ENCODE results near the gene CACNA1E.

Gene CACNA1E

DNA sequence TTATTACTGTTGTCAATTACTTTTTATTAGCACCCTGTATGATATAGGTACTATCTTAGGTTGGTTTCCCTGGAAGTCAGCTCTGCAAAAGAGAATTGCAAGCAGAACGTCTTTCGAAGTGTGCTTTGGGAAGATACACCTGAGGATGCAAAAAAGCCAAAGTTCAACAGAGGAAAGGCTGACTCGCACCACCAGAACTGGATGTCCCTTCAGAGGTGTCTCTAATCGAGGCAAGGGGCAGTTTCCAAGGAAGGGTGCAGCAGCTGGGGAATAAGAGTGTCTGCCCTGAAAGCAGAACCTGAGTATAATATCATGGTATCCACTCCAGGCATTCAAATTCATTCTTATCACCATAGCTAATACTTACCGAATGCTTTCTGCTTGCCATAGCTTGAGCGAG lies 149.6 kb downstream of the CACNA1E start:
- H3K27ac Mint-ChIP-seq: no peak overlapping the region
- H3K4me1 Mint-ChIP-seq (ENCODE audit: low read depth): no peaks in the 10 kb centered on the region
- no peaks in the 10 kb centered on the region for H3K9me3 Mint-ChIP-seq
- H3K36me3 Mint-ChIP-seq (ENCODE audit: low read depth): no peaks in the 10 kb centered on the region
- H3K4me3 Mint-ChIP-seq: no peak overlapping the region
- H3K27me3 Mint-ChIP-seq (ENCODE audit: low read depth): peaks cover 12% of the 10 kb centered on the region

DNA sequence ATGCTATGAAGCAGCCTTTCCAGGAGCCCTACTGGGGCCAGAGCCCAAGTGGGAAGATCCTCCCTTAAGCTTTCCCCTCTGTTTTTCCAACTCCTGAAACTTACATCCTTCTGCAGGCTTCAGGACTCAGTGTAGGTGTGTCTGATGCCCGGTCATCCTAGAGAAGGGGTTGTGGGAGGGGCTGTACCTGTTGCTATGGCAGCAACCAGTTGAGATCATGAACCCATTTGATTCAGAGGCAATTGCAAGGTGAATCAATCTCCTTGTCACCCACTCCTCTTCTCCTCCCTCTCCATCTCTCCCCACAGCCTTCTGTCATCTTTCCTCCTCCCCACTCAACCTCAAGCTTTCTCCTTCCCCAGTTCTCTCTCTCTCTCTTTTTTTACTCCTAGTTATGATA lies 151.8 kb downstream of the CACNA1E start:
- H3K27ac Mint-ChIP-seq: no peak overlapping the region
- peaks cover 11% of the 10 kb centered on the region for H3K27me3 Mint-ChIP-seq (ENCODE audit: low read depth)
- H3K4me1 Mint-ChIP-seq (ENCODE audit: low read depth): no peaks in the 10 kb centered on the region
- H3K4me3 Mint-ChIP-seq: no peak overlapping the region
- H3K36me3 Mint-ChIP-seq (ENCODE audit: low read depth): no peaks in the 10 kb centered on the region
- no peaks in the 10 kb centered on the region for H3K9me3 Mint-ChIP-seq

DNA sequence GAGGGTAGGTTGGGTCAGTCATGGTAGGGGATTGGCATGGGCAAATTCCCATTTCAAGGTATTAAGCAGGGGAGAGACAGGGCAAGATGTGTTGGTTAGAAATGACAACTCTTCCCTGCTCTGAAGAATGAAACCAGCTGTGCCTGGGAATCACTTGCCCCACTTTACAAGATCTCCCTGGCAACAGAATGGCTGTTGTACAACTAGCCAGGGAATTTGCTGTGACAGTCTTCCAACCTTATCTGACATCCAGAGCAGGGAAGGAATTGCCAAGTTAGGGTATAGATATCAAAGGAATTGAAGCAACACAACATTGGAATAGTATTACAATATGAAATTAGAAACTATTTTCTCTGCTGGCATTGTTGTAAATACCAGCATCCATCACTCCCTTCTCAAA lies 154.7 kb downstream of the CACNA1E start:
- no peak overlapping the region for H3K27ac Mint-ChIP-seq
- H3K4me1 Mint-ChIP-seq (ENCODE audit: low read depth): no peaks in the 10 kb centered on the region
- H3K4me3 Mint-ChIP-seq: no peak overlapping the region
- H3K36me3 Mint-ChIP-seq (ENCODE audit: low read depth): no peaks in the 10 kb centered on the region
- no peaks in the 10 kb centered on the region for H3K9me3 Mint-ChIP-seq
- peaks cover 11% of the 10 kb centered on the region for H3K27me3 Mint-ChIP-seq (ENCODE audit: low read depth)

DNA sequence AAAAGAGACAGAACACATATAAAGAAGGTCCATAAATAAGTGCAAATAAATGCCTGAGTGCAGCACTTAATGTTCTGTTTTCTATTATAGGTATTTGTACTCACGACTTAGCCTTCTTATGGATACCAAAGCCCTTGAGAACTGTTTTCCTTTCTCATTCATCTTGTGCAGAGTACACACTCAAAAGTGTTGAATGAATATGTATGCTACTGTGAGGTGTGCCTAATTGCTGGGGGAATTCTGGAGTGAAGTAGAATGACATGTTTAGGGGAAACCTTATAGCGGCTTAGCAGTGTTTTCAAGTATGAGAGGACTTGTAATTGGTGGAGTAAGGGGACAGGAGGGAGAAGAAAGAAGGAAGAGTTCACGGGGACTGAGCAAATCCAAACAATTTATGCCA lies 157.6 kb downstream of the CACNA1E start:
- H3K36me3 Mint-ChIP-seq (ENCODE audit: low read depth): no peaks in the 10 kb centered on the region
- peaks cover 11% of the 10 kb centered on the region for H3K27me3 Mint-ChIP-seq (ENCODE audit: low read depth)
- H3K4me3 Mint-ChIP-seq: no peak overlapping the region
- no peaks in the 10 kb centered on the region for H3K9me3 Mint-ChIP-seq
- no peak overlapping the region for H3K27ac Mint-ChIP-seq
- no peaks in the 10 kb centered on the region for H3K4me1 Mint-ChIP-seq (ENCODE audit: low read depth)

DNA sequence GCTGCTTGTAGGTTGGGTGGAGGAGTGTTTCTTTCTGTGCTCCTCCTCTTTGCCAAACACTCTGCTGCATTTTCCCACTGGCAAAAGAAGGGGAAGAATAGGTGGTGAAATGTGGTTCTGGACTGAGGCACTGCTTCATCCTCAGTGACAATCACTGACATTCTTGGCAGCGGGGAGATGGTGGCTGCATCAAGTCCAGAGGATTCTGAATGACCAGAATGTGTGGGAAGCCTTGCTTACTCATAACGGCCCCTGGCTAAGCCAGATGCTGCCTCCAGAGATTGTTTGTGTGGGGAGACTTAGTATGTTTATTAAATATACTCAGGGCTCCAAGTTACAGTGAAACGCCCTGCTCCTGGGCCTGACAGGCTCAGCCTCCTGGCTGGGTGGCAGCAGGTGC lies 160.3 kb downstream of the CACNA1E start:
- Mint-ChIP-seq H3K36me3 (ENCODE audit: low read depth) (no peaks in the 10 kb centered on the region), H3K9me3 (no peaks in the 10 kb centered on the region), H3K27me3 (ENCODE audit: low read depth) (peaks cover 10% of the 10 kb centered on the region), H3K4me3 (no peak overlapping the region), H3K27ac (no peak overlapping the region), H3K4me1 (ENCODE audit: low read depth) (no peaks in the 10 kb centered on the region)

DNA sequence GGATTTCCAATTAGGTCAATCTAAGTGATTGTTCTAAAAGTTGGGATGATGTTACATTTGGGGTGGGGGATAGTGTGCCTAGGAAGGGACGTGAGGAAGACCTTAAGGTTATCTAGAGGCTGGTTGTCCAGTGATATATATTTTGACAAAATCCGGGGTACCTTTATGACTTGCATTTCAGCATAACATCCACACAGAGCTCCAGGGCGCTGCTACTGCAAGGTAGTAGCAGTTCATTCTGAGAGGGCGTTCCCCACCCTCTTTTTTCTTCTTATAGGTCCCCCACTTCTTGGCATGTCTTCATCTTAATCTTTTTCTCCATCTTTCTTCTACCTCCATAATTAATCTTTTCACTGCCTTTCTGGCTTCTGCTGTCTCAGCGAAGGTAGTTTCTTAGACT lies 161.9 kb downstream of the CACNA1E start:
- Mint-ChIP-seq H3K36me3 (ENCODE audit: low read depth) (no peaks in the 10 kb centered on the region), H3K4me1 (ENCODE audit: low read depth) (no peaks in the 10 kb centered on the region), H3K9me3 (no peaks in the 10 kb centered on the region), H3K27me3 (ENCODE audit: low read depth) (peaks cover 6% of the 10 kb centered on the region), H3K4me3 (no peak overlapping the region), H3K27ac (no peak overlapping the region)

DNA sequence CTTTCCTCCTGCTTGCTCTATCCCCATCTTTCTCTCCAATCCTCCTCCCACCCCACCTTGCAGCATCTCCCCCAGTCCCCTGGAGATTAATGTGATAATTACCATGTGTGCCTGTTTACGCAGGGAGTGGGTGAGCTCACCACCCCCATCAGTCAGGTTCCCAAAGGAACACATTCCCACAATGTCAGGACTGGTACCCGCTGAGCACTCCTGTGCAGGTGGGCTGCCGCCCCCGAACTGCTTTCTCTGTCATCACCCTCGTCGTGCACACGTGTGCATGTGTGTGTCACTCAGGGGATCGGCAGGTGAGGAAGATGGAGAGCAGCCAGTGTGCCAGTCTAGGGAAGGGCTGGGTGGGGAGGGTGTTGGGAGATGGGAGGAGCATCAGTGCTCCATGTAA lies 163.4 kb downstream of the CACNA1E start:
- Mint-ChIP-seq H3K36me3 (ENCODE audit: low read depth) (no peaks in the 10 kb centered on the region), H3K4me1 (ENCODE audit: low read depth) (no peaks in the 10 kb centered on the region), H3K27ac (no peak overlapping the region), H3K27me3 (ENCODE audit: low read depth) (peaks cover 6% of the 10 kb centered on the region), H3K9me3 (no peaks in the 10 kb centered on the region), H3K4me3 (no peak overlapping the region)

DNA sequence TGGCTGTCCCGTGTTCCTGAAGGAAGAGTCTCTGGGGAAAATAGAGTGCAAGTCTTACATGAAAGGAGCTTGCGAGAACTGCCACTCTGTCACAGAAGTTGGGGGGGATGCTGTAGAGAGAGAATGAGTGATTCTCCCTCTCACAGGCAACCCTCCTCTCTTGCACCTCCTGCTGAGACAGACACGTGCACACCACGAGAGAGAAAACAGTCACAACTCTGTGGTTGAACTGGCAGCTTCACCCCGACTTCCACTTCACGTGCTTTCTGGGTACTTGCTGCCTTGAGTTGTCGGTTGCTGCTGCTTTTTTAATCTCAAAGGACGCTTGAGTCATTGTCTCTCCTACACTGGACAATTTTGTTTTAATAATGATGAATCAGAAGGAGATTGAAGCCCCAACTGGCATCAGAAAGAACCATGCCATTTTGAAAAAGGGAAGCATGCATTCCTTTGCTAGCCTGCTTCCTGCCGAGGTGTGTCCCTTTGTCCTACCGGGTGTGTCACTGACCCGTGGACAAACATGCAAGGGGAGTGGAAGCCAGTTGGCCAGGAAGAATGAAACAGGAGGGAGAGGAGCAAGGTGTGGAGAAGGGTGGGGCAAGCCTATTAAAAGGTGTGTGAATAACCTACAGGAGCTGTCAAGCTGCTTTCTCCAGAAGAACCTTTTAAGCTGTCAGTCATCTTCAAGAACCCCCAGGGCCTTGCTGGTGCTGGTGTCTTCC lies 164.2 kb downstream of the CACNA1E start:
- Mint-ChIP-seq H3K9me3 (no peaks in the 10 kb centered on the region), H3K27me3 (ENCODE audit: low read depth) (peaks cover 6% of the 10 kb centered on the region)

DNA sequence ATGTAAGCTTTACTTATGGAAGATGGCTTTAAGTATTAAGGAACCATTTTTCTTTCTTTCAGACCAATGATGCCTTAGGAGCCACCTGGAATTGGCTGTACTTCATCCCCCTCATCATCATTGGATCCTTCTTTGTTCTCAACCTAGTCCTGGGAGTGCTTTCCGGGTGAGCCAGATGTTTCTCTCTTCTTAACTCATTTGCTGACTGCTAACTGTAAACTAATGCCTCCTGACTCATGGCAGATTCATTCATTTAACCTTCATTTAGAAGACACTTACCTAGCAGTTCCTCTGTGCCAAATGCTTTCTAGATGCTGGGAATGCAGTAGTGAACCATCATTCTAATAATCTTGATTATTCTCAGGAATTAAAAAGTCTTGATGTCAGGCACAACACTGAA lies 168.0 kb downstream of the CACNA1E start:
- Mint-ChIP-seq H3K4me3 (no peak overlapping the region), H3K27ac (no peak overlapping the region), H3K27me3 (ENCODE audit: low read depth) (peaks cover 6% of the 10 kb centered on the region), H3K36me3 (ENCODE audit: low read depth) (no peaks in the 10 kb centered on the region), H3K4me1 (ENCODE audit: low read depth) (no peaks in the 10 kb centered on the region), H3K9me3 (no peaks in the 10 kb centered on the region)

More for the DNA sequence above, 164.2 kb downstream of the CACNA1E start:
- Mint-ChIP-seq H3K4me3 (no peak overlapping the region), H3K36me3 (ENCODE audit: low read depth) (no peaks in the 10 kb centered on the region), H3K27ac (no peak overlapping the region), H3K4me1 (ENCODE audit: low read depth) (no peaks in the 10 kb centered on the region)

DNA sequence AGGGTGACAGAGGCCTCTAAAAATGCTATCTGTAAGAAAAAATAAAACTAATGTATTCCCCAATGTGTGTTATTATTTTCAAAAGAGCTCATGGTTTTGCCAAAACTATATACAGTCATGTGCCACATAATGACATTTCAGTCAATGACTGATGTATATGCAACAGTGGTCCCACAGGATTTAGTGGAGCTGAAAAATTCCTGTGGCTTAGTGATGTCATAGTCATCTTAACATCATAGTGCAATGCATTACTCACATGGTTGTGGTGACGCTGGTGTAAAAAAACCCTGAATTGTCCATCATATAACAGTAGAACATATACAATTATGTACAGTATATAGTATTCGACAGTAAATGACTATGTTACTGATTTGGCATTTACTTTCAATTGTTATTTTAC lies 172.4 kb downstream of the CACNA1E start:
- no peaks in the 10 kb centered on the region for H3K27me3 Mint-ChIP-seq (ENCODE audit: low read depth)
- H3K27ac Mint-ChIP-seq: no peak overlapping the region
- no peak overlapping the region for H3K4me3 Mint-ChIP-seq
- no peaks in the 10 kb centered on the region for H3K4me1 Mint-ChIP-seq (ENCODE audit: low read depth)
- no peaks in the 10 kb centered on the region for H3K9me3 Mint-ChIP-seq
- no peaks in the 10 kb centered on the region for H3K36me3 Mint-ChIP-seq (ENCODE audit: low read depth)

DNA sequence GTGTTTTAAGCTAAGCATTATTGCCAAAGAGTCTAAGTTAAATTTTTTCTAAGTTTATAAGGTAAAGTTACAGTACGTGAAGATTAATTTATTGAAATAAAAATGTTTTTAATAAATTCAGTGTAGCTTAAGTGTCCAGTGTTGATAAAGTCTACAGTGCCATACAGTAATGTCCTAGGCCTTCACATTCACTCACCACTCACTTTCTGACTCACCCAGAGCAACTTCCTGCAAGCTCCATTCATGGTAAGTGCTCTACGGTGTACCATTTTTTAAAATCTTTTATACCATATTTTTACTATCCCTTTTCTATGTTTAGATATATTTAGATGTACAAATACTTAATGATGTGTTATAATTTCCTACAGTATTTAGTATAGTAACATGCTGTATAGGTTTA lies 173.2 kb downstream of the CACNA1E start:
- no peaks in the 10 kb centered on the region for H3K27me3 Mint-ChIP-seq (ENCODE audit: low read depth)
- no peak overlapping the region for H3K4me3 Mint-ChIP-seq
- no peaks in the 10 kb centered on the region for H3K4me1 Mint-ChIP-seq (ENCODE audit: low read depth)
- no peaks in the 10 kb centered on the region for H3K36me3 Mint-ChIP-seq (ENCODE audit: low read depth)
- H3K9me3 Mint-ChIP-seq: no peaks in the 10 kb centered on the region
- no peak overlapping the region for H3K27ac Mint-ChIP-seq

DNA sequence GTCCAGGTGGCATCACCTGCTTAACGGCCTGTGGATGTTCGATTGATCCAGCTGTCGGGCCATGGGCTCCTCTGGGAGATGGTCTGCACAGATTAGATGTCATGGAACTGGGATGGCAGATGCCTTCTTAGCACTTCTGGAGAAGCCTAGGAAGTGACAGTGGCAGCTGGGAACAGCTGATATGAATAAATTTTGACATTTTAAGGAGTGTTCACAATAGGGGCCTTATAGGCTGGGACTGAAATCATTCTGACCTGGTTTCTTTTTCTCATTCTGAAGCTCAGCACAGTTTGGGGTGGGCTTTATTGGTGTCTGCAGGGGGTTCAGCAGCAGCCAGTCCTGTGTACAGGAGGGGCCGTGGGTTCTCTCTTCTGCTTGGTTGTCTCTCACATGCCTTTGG lies 175.3 kb downstream of the CACNA1E start:
- H3K4me3 Mint-ChIP-seq: no peak overlapping the region
- no peaks in the 10 kb centered on the region for H3K4me1 Mint-ChIP-seq (ENCODE audit: low read depth)

DNA sequence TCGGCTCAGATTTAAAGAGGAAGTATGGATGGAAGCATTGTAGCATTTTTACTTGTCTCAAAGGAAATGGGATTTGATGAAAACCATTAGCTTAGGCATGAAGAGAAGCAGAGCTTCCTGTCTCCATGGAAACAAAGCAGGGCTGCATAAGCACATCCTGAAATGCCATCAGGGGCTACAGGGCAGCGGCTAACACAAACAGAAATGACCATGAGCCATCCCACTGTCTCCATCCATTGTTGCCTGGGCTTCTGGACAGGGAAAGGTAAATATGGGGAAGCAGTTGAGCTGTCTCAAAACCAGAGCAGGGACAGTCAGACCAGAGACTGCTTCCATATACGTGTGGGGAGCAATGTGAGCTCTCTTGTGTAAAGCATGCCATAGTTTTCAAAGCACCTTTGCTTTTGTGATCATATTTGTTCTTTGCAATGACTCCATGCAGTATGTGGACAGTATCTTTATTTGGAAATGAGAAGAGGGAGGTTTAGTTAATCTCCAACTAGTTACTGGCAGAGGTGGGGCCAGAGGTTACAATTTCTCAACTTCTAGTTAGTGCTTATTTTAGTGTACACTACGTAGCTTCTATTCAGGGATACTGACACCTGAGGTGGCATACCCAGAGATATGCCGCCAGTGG lies 176.1 kb downstream of the CACNA1E start:
- no peak overlapping the region for H3K4me3 Mint-ChIP-seq
- peaks cover 5% of the 10 kb centered on the region for H3K27me3 Mint-ChIP-seq (ENCODE audit: low read depth)
- H3K27ac Mint-ChIP-seq: no peak overlapping the region
- no peaks in the 10 kb centered on the region for H3K9me3 Mint-ChIP-seq
- H3K4me1 Mint-ChIP-seq (ENCODE audit: low read depth): no peaks in the 10 kb centered on the region
- no peaks in the 10 kb centered on the region for H3K36me3 Mint-ChIP-seq (ENCODE audit: low read depth)

More for the DNA sequence above, 175.3 kb downstream of the CACNA1E start:
- Mint-ChIP-seq H3K27ac (no peak overlapping the region), H3K9me3 (no peaks in the 10 kb centered on the region), H3K36me3 (ENCODE audit: low read depth) (no peaks in the 10 kb centered on the region), H3K27me3 (ENCODE audit: low read depth) (peaks cover 3% of the 10 kb centered on the region)

DNA sequence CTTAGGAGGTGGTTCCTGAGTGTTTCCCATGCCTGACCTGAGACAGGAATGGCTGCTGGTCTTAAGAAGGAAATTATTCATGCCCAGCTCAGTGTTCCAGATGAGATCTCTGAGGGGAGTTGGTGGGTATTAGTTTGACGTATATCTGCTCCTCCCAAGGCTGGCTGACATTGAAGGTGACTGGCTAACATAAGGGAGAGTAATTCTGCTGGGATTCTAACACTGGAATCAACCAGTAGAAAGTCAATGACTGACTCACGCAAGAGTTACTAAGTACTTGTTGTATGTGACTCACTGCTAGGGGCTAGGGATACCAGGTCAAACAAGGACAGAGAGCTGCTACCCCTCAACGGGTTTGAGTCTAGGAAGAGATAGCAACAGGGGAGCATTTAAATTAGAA lies 177.3 kb downstream of the CACNA1E start:
- Mint-ChIP-seq H3K27me3 (ENCODE audit: low read depth) (peaks cover 7% of the 10 kb centered on the region), H3K4me3 (no peak overlapping the region), H3K27ac (no peak overlapping the region), H3K9me3 (no peaks in the 10 kb centered on the region), H3K4me1 (ENCODE audit: low read depth) (no peaks in the 10 kb centered on the region), H3K36me3 (ENCODE audit: low read depth) (no peaks in the 10 kb centered on the region)

DNA sequence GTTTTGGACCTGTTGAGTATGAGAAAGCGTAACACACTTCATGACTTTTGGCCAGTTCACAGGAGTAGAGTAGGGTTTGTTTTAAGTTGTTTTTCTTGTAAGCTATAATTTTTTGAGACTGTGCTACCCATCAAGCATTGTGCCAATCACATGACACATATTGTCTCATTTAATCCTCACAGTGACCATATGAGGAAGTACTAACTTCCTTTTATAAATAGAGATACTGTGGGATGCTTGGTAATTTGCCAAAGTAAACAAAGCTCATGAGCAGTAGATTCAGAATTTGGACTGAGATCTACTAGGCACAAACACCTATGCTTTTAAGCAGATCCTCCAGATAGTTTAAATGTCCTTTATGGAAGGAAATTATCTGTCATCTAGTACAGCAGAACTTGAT lies 178.3 kb downstream of the CACNA1E start:
- H3K4me1 Mint-ChIP-seq (ENCODE audit: low read depth): no peaks in the 10 kb centered on the region
- H3K4me3 Mint-ChIP-seq: no peak overlapping the region
- H3K36me3 Mint-ChIP-seq (ENCODE audit: low read depth): no peaks in the 10 kb centered on the region
- no peaks in the 10 kb centered on the region for H3K9me3 Mint-ChIP-seq
- H3K27ac Mint-ChIP-seq: no peak overlapping the region
- peaks cover 7% of the 10 kb centered on the region for H3K27me3 Mint-ChIP-seq (ENCODE audit: low read depth)

Data from T-helper 1 cell treated with Interleukin-12 subunit alpha and Interleukin-12 subunit beta and Interleukin-4 antibody, amounts not matched to agents 30 μg/mL and 1 μg/mL, for 36 hours (primary cell).